HG03378 (cell line): ENCODE measurements around the gene SF3A1.

Experiments
- ATAC-seq: cut with Tn5 transposase; IDR thresholded peaks from one replicate; pipeline ENCODE4 v1.9.1; 2021; ENCODE audit warnings: mild to moderate bottlenecking, moderate library complexity; ENCODE audit not compliant: unreplicated experiment

The SF3A1 gene

GRCh38 chr22:30326255-30326705 is 30.4 kb downstream of the SF3A1 start:
- no peak for ATAC-seq

- ATAC-seq = no peak
Measured at GRCh38 chr22:30325724-30326254, 30.9 kb downstream of the SF3A1 start.

- ATAC-seq = no peak
Measured at GRCh38 chr22:30325065-30325720, 31.5 kb downstream of the SF3A1 start.

DNA sequence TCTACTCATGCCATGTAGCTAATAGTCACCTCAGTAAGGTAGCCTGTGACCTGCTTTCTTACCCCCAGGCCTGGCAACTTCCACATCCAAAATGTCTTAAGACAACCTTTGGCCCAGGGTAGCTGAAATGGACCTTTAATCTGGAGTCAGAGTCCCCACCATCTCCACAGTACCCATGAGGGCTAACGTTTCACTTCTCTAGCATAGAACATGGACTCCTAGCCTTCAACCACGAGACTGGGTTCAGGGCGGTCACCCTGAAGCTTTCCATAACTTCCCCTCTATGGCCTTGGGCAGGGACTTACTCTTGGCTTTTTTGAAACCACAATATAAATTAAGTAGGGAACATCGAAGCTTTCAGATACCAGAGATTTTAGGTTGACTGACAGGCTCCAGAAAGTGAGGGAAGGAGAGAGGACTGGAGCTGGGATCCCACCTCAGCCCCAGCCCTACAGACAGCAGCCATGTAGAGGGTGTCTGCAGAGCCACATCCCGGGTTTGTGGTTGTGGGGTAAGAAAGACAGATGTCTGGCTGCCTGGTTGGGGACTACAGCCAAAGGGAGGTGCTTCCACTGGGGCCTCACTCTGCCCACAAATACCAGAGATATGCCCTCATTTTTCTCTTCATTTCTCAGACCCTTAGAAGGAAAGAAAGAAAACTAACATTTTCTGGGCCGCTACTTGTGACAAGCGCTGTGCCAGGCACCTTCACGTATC is 32.5 kb downstream of the SF3A1 start:
- no peak for ATAC-seq

GRCh38 chr22:30323246-30323645 is 33.4 kb downstream of the SF3A1 start:
- ATAC-seq = no peak

- ATAC-seq = no peak
Measured at GRCh38 chr22:30321461-30321860, 35.2 kb downstream of the SF3A1 start.

GRCh38 chr22:30320021-30320556 is 36.6 kb downstream of the SF3A1 start:
- no peak for ATAC-seq

DNA sequence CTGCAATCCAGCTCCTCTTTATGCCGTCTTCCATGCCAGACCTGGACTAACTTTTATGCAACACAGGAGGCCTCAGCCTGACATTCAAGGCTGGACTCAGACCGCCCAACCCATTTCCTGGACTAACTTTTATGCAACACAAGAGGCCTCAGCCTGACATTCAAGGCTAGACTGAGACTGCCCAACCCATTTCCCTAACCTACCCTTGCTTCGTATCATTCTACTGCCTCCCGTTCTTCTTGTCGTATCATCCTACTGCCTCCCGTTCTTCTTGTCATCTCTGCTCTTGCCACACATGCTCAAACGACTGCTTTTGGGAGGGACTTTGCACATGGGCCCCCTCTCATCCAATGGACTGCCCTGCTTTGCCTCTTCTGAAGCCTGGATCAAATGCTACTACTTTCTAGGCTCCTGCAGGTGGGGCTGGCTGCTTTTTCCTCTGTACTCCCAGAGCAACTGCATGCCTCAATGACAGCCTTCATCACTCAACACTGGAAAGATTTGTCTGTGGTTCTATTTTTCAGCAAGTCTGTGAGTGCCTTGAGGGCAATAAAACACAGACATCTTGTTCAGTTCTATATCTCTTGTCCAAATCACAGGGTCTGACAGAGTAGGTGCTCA is 37.8 kb downstream of the SF3A1 start:
- no peak for ATAC-seq

- no peak for ATAC-seq
Measured at GRCh38 chr22:30317778-30318177, 38.9 kb downstream of the SF3A1 start.

DNA sequence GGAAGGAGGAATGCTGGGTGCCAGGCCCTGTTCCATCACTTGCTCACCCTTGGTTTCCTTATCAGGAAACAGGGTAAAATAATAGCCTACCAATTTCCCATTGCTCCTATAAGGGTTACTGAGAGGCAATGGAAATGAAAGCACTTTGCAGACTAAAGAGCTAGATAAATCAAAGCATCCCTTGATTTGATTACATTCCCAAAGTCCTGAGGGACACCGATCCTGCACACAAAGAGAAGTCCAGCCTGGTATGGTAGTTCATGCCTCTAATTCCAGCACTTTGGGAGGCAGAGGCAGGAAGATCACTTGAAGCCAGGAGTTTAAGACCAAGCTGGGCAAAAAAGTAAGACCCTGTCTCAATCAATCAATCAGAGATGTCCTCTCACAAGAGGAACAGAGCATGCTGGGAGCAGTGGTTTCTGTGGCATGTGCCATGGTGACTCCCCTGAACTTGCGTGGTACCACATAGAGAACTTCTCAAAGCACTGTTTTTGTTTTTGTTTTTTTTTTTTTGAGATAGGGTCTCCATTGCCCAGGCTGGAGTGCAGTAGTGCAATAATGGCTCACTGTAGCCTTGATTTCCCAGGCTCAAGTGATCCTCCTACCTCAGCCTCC is 40.6 kb downstream of the SF3A1 start:
- ATAC-seq = no peak

GRCh38 chr22:30314915-30315314 is 41.8 kb downstream of the SF3A1 start:
- ATAC-seq = no peak

GRCh38 chr22:30313527-30314363 is 42.9 kb downstream of the SF3A1 start:
- no peak for ATAC-seq

GRCh38 chr22:30312053-30312452 is 44.6 kb downstream of the SF3A1 start:
- ATAC-seq = no peak

DNA sequence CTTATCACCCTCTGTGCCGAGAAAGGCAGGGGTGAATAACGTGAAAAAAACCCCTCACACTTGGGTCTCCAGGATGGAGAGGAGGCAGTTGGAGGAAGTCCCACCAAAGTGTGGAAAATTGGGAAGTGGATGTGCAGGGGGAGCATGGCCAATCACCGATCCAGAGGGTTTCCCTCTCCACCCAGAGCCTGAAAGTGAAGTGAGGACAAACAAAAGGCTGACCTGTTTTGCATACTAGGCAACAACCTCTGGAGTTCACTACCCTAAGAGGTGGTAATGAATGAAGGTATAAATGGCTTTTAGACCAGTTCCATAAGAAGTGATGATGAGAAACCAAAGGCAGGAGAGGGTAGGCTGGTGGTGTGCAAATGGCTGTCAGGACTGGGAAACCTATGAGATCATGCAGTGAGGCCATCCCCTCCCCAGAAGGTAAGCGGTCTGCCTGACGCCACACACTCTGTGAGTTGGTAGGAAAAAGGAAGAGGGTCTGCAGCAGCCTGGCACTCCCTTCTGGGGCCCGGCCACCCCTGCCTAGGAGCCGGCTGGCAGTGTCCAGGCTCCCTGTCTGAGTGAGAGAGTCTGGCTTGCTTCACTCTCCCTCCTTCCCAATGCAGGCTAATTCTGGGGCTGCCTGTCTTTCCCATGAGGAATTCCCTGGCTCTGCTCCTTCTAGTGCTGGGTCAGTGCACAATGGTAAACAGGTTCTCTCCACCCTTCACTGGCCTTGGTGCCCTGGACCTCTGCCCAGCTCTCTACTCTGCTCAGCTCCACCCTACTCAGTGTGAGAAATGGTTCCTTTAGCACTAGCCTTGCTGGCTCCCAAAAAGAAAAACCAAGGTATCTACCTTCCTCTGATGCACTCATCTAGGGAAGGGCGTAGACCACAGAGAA is 45.6 kb downstream of the SF3A1 start:
- no peak for ATAC-seq

DNA sequence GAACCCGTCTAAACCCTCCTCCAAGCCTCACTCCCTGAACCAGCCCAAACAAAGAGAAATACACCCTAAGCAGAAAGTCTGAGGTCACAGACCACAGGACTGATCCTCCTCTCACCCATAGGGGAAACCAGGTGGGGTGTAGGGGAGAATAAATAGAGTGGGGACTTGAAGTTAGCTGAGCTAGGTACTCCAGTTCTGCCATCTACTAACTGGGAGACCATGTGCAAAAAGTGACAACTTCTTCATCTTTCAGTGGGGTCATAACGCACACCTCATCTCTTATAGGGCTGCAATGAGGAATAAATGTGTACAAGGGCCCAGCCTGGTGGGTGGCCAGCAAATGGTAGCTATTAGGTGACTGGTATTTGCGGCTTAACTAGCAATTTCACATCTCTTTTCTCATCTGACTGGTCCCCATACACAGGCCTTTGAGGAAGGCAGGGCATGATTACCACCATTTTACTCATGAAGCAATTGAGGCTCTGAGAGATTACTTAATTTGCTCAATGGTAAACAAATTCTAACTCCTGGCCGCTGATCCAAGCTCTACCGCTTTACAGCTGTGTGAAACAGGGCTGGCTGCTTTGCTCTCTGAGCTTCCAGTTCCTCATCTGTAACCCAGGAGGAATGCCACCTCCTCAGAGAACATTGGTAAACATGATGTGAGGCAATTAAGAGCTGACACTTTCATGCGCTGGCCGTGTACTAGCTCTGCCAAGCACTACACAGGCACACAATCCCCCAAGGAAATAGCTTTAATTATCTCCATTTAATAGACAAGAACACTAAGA is 46.5 kb downstream of the SF3A1 start:
- ATAC-seq = no peak

DNA sequence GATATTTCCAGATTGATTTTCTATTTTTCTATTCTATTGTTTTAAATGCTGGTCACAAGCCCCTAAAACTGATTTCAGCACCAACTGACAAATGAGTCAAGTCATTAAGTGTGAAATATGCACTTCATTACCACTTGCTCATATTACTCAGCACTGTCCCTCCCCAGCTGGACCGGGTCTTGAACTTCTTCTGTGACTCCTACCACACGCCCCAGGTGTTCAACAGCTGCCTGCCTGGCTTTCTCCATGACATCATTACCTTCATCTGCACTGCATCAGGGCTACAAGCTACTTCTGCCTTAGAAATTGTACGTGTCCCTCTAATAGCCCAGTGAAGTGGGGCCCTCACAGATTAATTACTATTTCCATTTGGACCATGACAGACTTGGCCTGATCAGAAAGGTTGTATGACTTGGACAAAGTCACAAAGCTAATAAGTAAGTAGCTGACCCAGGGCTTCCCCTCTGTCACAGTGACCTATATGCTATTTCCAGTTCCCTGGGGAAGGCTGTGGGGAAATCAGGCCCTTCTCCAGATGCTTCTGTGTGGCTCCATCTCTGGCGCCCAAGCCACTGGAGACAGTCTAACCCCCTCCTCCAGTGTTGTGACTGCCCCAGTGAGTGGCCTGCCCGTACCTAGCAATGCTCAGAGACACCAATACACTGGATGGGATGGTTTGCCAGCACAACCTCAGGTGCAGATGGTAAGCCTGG is 48.0 kb downstream of the SF3A1 start:
- ATAC-seq = no peak

DNA sequence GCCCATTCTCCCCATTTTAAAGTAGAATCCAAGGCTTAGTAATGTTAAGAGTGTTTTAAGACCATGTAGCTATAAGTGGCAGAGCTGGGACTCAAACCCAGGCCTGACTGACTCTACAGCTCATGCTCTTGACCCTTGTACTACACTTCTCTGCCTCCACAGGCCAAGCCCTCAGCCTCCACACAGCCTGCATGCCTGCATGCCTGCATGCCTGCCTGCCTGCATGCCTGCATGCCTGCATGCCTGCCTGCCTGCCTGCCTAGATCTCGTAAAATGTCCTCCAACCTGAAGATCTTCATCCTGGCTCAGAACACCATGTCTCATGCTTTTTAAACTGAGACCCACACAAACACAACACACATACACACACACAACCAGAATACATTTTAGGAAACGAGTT is 48.6 kb downstream of the SF3A1 start:
- no peak for ATAC-seq

DNA sequence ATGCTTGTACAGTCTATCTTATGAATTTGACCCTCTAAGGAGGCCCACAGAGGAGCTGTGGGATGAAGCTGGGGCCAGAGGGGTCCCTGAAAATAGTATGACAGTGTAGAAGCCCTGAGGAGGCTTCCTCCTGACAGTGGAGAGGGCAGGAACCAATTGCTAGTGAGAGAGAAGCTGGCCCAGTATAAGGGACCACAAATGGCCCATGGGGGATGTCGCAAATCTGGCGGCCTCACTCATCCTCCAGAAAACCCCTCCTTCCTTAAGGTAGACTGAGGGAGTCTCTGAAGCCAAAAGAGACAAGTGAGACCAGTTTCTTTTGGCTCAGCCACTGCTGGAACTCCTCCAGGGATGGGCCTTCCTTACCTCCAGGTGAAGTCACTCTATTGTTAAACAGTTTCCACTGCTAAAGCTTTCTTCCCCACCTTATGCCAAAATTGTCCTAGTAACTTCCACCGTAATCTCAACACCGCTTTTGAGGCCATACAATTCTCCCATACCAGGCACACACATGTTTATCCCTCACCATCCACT is 49.6 kb downstream of the SF3A1 start:
- ATAC-seq = no peak
